ENCODE results near the gene DST. TPM values are rescaled to one million over a fixed set of nuclear protein-coding genes. Genes with fewer than 3 reads are reported as not detected.

The DST gene
- total RNA-seq, 1 experiment from 2014 or later, result 91.9 TPM

GRCh38 chr6:56652994-56653393 is 10.3 kb upstream of the DST start:
- Histone ChIP-seq H2BK20ac (ENCODE audit: low read depth, low read length, poor library complexity, severe bottlenecking) (no peak overlapping the region), H3K9me3 (ENCODE audit: control insufficient read depth, low read depth, low read length) (no peaks in the 10 kb centered on the region), H4K91ac (ENCODE audit: insufficient read length, low read depth, low read length) (no peak overlapping the region), H3T11ph (ENCODE audit: low read length) (no peak overlapping the region), H4K5ac (ENCODE audit: insufficient read length, low read depth, low read length) (no peak overlapping the region), H3K4ac (ENCODE audit: low read depth, low read length) (no peak overlapping the region), H3K14ac (ENCODE audit: insufficient read depth, low read length) (no peak overlapping the region), H3K4me2 (ENCODE audit: insufficient read depth, insufficient read length, low read length) (no peak overlapping the region), H3K56ac (ENCODE audit: insufficient read length, low read depth, low read length) (no peak overlapping the region), H4K20me1 (ENCODE audit: control insufficient read depth, insufficient read depth, insufficient read length) (no peaks in the 10 kb centered on the region), H2BK120ac (ENCODE audit: low read depth, low read length, poor library complexity, severe bottlenecking) (no peak overlapping the region), H3K9ac (ENCODE audit: extremely low read depth, insufficient read length, low read length) (no peak overlapping the region), H2BK15ac (ENCODE audit: low read depth, low read length) (no peak overlapping the region), H3K23me2 (ENCODE audit: insufficient read length, low read depth, low read length, poor library complexity, severe bottlenecking) (no peaks in the 10 kb centered on the region), H3K27me3 (ENCODE audit: insufficient read depth, low read length) (no peaks in the 10 kb centered on the region), H3K79me1 (ENCODE audit: insufficient read depth, low read depth, low read length, poor library complexity, severe bottlenecking) (no peaks in the 10 kb centered on the region), H2BK12ac (ENCODE audit: insufficient read length, low read depth, low read length) (no peak overlapping the region), H4K8ac (replicated peaks; ENCODE audit: insufficient read length, low read depth, low read length) (no peak overlapping the region), H2BK5ac (ENCODE audit: insufficient read length, low read length) (no peak overlapping the region), H3K27ac (ENCODE audit: insufficient read length, low read depth, low read length) (no peak overlapping the region), H2AFZ (ENCODE audit: low read length) (no peak overlapping the region), H3K79me2 (ENCODE audit: insufficient read depth, low read length) (no peaks in the 10 kb centered on the region), H2AK5ac (ENCODE audit: insufficient read length, low read length) (no peak overlapping the region), H3K23ac (ENCODE audit: insufficient read length, low read depth, low read length) (no peak overlapping the region), H3K4me1 (ENCODE audit: insufficient read depth, low read length) (peaks cover 3% of the 10 kb centered on the region; the same call in 1 of the 2 replicates), H3K18ac (ENCODE audit: insufficient read length, low read depth, low read length) (no peak overlapping the region)
- no peaks in the 10 kb centered on the region for H3K27me3 Mint-ChIP-seq (ENCODE audit: low read depth)
- H3K4me3 Mint-ChIP-seq, result no peak overlapping the region
- no CpG with 5 or more reads among the region's 2 CpGs for WGBS (ENCODE audit: extremely low coverage, insufficient read length, low lambda C conversion rate)
- H3K4me1 Mint-ChIP-seq, result peaks cover 19 to 27% of the 10 kb centered on the region in 2 experiments
- no peak overlapping the region for H3K27ac Mint-ChIP-seq
- H3K9me3 Mint-ChIP-seq, result no peaks in the 10 kb centered on the region
- peaks cover 0 to 14% (median 2%) of the 10 kb centered on the region in 3 experiments; a peak in 4 of 7 replicates for H3K36me3 Mint-ChIP-seq (ENCODE audit: insufficient read depth in 1 of 3, low read depth in 3 of 3)
- no peak for TF ChIP-seq CTCF (conservative IDR thresholded peaks at IDR 0.05)
- DNase-seq, result no peak
